OCI-LY7 (cell line): Measurements from ENCODE around the gene PLCL2. TPM values are rescaled to one million over a fixed set of nuclear protein-coding genes. Genes with fewer than 3 reads are reported as not detected.

Experiments used
- BruUV-seq: library from RNA; stranded (reverse); fragments of 400-500 nt; replicated peaks from 2 replicates; lab custom pipeline; 2021; lab: Mats Ljungman, UMichigan
- CTCF ChIA-PET: fragments of 300-600 bp; sonication (Branson Sonifier 250); formaldehyde crosslinking; loops from one replicate; lab custom pipeline; 2022; ENCODE audit warnings: antibody characterized with exemption; ENCODE audit not compliant: unreplicated experiment; lab: Charles Lee
- POLR2A ChIA-PET: fragments of 300-600 bp; sonication (Branson Sonifier 250); formaldehyde crosslinking; loops from one replicate; lab custom pipeline; 2022; ENCODE audit warnings: antibody characterized with exemption; lab: Charles Lee
- DNase-seq: peaks from one replicate; pipeline ENCODE4 v3.0.0-alpha.2; 2015; ENCODE audit warnings: low spot score
- H2AFZ ChIP-seq: fragments of 200-600 bp; sonication (generic), shearing (Covaris generic); 2 replicates; pipeline ENCODE4 v1.6.1; 2014; ENCODE audit warnings: mild to moderate bottlenecking, antibody characterized with exemption, low read length, moderate library complexity
- H3K27ac ChIP-seq: fragments of 200-600 bp; sonication (generic); 2 replicates; pipeline ENCODE4 v1.5.1; 2014; ENCODE audit warnings: mixed run types, low read depth, mild to moderate bottlenecking, moderate library complexity, low read length, inconsistent platforms; ENCODE audit not compliant: poor library complexity, severe bottlenecking
- H3K36me3 ChIP-seq: fragments of 200-600 bp; sonication (generic); 2 replicates; pipeline ENCODE4 v1.6.1; 2014; ENCODE audit warnings: mild to moderate bottlenecking, antibody characterized with exemption, low read length, moderate library complexity, mixed read lengths; ENCODE audit not compliant: insufficient read depth
- H3K4me1 ChIP-seq: fragments of 200-600 bp; sonication (generic); 2 replicates; pipeline ENCODE4 v1.5.1; 2014; ENCODE audit warnings: mild to moderate bottlenecking, low read length; ENCODE audit not compliant: insufficient read depth, poor library complexity, severe bottlenecking
- H3K4me2 ChIP-seq: fragments of 200-600 bp; sonication (generic); 2 replicates; pipeline ENCODE4 v1.6.1; 2014; ENCODE audit warnings: mild to moderate bottlenecking, low read length
- H3K4me3 ChIP-seq: fragments of 200-600 bp; sonication (generic); 2 replicates; pipeline ENCODE4 v1.5.1; 2014; ENCODE audit warnings: mild to moderate bottlenecking, low read depth, low read length; ENCODE audit not compliant: poor library complexity, severe bottlenecking
- H3K79me2 ChIP-seq: fragments of 200-600 bp; sonication (generic); 2 replicates; pipeline ENCODE4 v1.6.1; 2016; ENCODE audit warnings: low read depth, mild to moderate bottlenecking, low read length, moderate library complexity, mixed read lengths; ENCODE audit not compliant: insufficient read depth
- H3K9me2 ChIP-seq: fragments of 200-600 bp; sonication (generic); 2 replicates; pipeline ENCODE4 v1.6.1; 2016; ENCODE audit warnings: mild to moderate bottlenecking, low read length, mixed read lengths; ENCODE audit not compliant: insufficient read depth
- H3K9me3 ChIP-seq: fragments of 200-600 bp; sonication (generic); 2 replicates; pipeline ENCODE4 v1.6.1; 2014; ENCODE audit warnings: mild to moderate bottlenecking, mixed run types, low read length, mixed read lengths
- H4K20me1 ChIP-seq: fragments of 200-600 bp; sonication (generic); 2 replicates; pipeline ENCODE4 v1.6.1; 2014; ENCODE audit warnings: mild to moderate bottlenecking, antibody characterized with exemption, low read length, moderate library complexity, mixed read lengths; ENCODE audit not compliant: insufficient read depth
- EZH2phosphoT487 ChIP-seq: fragments of 200-600 bp; sonication (generic); IDR thresholded peaks from 2 replicates; pipeline ENCODE4 v1.6.1; 2018; ENCODE audit warnings: low read depth, borderline replicate concordance, mild to moderate bottlenecking, mixed run types, antibody characterized with exemption, low read length, moderate library complexity, mixed read lengths
- intact Hi-C: fragments of 100-400 bp; cut with micrococcal nuclease; formaldehyde crosslinking; loops from one replicate; pipeline ENCODE4 v1.10.0; 2022; ENCODE audit not compliant: unreplicated experiment
- total RNA-seq, 2 experiments: library from RNA; depleted of rRNA in 1 of 2; stranded (reverse); fragments of >200 nt in 1 of 2; shearing (Covaris generic) in 1 of 2; gene quantifications; 2 replicates each; pipeline ENCODE4 v1.2.3, GENCODE V29; 2014 to 2022
- TF ChIP-seq, protein P1 (sequence below): fragments of 200-600 bp; sonication (generic); conservative IDR thresholded peaks from 2 replicates; pipeline ENCODE4 v1.5.1; 2014; ENCODE audit warnings: mild to moderate bottlenecking, antibody characterized with exemption, low read length, moderate library complexity, mixed read lengths

Gene PLCL2
- total RNA-seq, 2 experiments from 2014 or later = 34.1 to 41.6 TPM

DNA sequence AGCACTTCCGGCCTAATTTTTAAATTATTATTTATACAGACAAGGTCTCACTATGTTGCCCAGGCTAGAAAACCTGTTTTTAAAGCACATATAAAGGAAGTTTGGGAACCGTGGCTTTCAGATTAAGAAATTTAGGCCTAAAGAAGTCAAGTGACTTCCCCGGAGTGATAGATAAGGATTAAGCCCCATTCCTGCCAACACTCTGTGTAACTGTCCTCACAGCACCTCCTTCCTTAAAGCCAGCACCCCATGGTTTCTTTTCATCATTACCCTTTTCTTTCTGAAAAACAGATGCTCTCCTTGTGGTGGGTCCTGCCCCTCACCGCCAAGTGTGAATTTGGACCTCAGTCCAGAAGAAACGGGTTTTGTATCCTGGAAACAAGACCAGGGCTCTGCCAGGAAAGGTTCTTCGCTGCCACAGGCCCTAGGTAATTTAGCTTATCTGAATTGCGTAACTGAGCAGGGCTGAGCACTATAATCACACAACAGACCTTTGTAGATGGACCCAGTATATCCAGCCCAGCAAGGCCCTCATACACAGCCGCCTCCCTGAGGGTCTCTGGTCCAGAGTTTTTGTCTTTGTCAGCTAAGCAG, 231.3 kb downstream of the PLCL2 start:
- ChIA-PET POLR2A (no interaction called here), CTCF (no interaction called here)
- no peaks in the 10 kb centered on the region for H3K9me2 ChIP-seq
- H3K27ac ChIP-seq = no peak overlapping the region
- intact Hi-C loops = no loop called here
- H4K20me1 ChIP-seq = no peaks in the 10 kb centered on the region
- H3K79me2 ChIP-seq = no peaks in the 10 kb centered on the region
- H3K4me1 ChIP-seq = no peaks in the 10 kb centered on the region
- TF ChIP-seq, protein P1, sequence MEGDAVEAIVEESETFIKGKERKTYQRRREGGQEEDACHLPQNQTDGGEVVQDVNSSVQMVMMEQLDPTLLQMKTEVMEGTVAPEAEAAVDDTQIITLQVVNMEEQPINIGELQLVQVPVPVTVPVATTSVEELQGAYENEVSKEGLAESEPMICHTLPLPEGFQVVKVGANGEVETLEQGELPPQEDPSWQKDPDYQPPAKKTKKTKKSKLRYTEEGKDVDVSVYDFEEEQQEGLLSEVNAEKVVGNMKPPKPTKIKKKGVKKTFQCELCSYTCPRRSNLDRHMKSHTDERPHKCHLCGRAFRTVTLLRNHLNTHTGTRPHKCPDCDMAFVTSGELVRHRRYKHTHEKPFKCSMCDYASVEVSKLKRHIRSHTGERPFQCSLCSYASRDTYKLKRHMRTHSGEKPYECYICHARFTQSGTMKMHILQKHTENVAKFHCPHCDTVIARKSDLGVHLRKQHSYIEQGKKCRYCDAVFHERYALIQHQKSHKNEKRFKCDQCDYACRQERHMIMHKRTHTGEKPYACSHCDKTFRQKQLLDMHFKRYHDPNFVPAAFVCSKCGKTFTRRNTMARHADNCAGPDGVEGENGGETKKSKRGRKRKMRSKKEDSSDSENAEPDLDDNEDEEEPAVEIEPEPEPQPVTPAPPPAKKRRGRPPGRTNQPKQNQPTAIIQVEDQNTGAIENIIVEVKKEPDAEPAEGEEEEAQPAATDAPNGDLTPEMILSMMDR = no peak
- no peak for TF ChIP-seq EZH2phosphoT487
- no peak overlapping the region for H2AFZ ChIP-seq
- no peak for DNase-seq
- no peak overlapping the region for H3K4me3 ChIP-seq
- H3K4me2 ChIP-seq = no peak overlapping the region
- H3K9me3 ChIP-seq = no peaks in the 10 kb centered on the region
- no peaks in the 10 kb centered on the region for H3K36me3 ChIP-seq
- BruUV-seq = no TSS peak

DNA sequence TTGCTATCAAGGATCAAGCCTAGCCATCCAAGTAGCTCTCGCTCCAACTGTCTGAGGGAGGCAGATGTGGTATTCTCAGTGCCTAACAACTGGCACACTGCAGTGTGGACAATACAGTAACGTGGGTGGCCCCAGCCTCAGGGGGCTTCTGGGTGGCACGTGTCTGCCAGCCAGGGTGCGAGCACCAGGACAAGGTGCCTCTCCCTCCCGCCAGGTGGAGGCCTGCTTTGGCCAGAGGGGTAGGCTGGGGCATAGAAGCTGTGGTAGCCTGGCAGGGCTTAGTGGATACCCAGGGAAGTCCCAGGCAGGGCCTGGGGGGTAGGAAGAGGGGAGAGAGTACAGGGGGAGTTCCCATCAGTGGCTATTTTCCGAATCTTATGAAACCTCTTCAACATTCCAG, 234.0 kb downstream of the PLCL2 start:
- no peak for DNase-seq
- Histone ChIP-seq H3K9me3 (no peaks in the 10 kb centered on the region), H3K36me3 (no peaks in the 10 kb centered on the region), H3K4me1 (no peaks in the 10 kb centered on the region), H4K20me1 (no peaks in the 10 kb centered on the region), H3K27ac (no peak overlapping the region), H3K4me3 (no peak overlapping the region), H3K4me2 (no peak overlapping the region), H3K79me2 (no peaks in the 10 kb centered on the region), H3K9me2 (no peaks in the 10 kb centered on the region), H2AFZ (no peak overlapping the region)
- intact Hi-C loops = no loop called here
- BruUV-seq = no TSS peak
- CTCF ChIA-PET = no interaction called here
- TF ChIP-seq, protein P1 = no peak
- TF ChIP-seq EZH2phosphoT487 = no peak
- POLR2A ChIA-PET = interaction anchor here (0.6 kb wide), 1 partner anchor 99 kb away, joined by 3 read pairs; no protein-coding TSS in a partner anchor
